HG03520 (cell line): ENCODE results near the gene SRR.

ENCODE experiments used
- ATAC-seq: cut with Tn5 transposase; IDR thresholded peaks from one replicate; pipeline ENCODE4 v1.9.1; 2021; ENCODE audit warnings: mild to moderate bottlenecking, moderate library complexity; ENCODE audit not compliant: unreplicated experiment

The SRR gene

GRCh38 chr17:2338315-2338657, 34.5 kb downstream of the SRR start:
- no peak for ATAC-seq

GRCh38 chr17:2343421-2343820, 39.7 kb downstream of the SRR start:
- ATAC-seq: no peak

- no peak for ATAC-seq
These were observed 40.8 kb downstream of the SRR start for GRCh38 chr17:2344528-2344927.

- ATAC-seq: no peak
These were observed 42.7 kb downstream of the SRR start for GRCh38 chr17:2346475-2346874.

GRCh38 chr17:2347805-2348685, 44.3 kb downstream of the SRR start:
- ATAC-seq: no peak

- no peak for ATAC-seq
These were observed 47.5 kb downstream of the SRR start for GRCh38 chr17:2351269-2351668.

- ATAC-seq: no peak
These were observed 50.6 kb downstream of the SRR start for GRCh38 chr17:2354311-2354710.

GRCh38 chr17:2357237-2357636, 53.5 kb downstream of the SRR start:
- ATAC-seq: no peak

GRCh38 chr17:2357931-2358434, 54.2 kb downstream of the SRR start:
- ATAC-seq: no peak

- no peak for ATAC-seq
These were observed 57.4 kb downstream of the SRR start for GRCh38 chr17:2361010-2361760.

GRCh38 chr17:2362016-2362415, 58.3 kb downstream of the SRR start:
- no peak for ATAC-seq

GRCh38 chr17:2362416-2362815, 58.7 kb downstream of the SRR start:
- no peak for ATAC-seq

GRCh38 chr17:2362881-2363280, 59.1 kb downstream of the SRR start:
- ATAC-seq: no peak

- ATAC-seq: no peak
These were observed 59.6 kb downstream of the SRR start for GRCh38 chr17:2363318-2363717.

- no peak for ATAC-seq
These were observed 60.4 kb downstream of the SRR start for GRCh38 chr17:2363851-2364762.

GRCh38 chr17:2364763-2365116, 61.0 kb downstream of the SRR start:
- ATAC-seq: no peak

- ATAC-seq: no peak
These were observed 61.4 kb downstream of the SRR start for GRCh38 chr17:2365132-2365531.

- no peak for ATAC-seq
These were observed 63.2 kb downstream of the SRR start for GRCh38 chr17:2366747-2367494.

GRCh38 chr17:2368359-2368758, 64.6 kb downstream of the SRR start:
- no peak for ATAC-seq

GRCh38 chr17:2369039-2369438, 65.3 kb downstream of the SRR start:
- ATAC-seq: no peak
